K562 (cell line): ENCODE data around the gene PPIH.
A peak's percentile ranks its signal among the peaks of the same experiment; 100 is the strongest.

Source experiments
- E2F3 ChIP-seq: fragments of 250-450 bp; sonication (Bioruptor Pico); IDR thresholded peaks from 2 replicates; pipeline ENCODE4 v1.4.0; 2020; ENCODE audit warnings: mild to moderate bottlenecking
- IFI16 ChIP-seq: fragments of 250-450 bp; sonication (Bioruptor Pico); IDR thresholded peaks from 2 replicates; pipeline ENCODE4 v2.1.2; 2022; ENCODE audit warnings: mild to moderate bottlenecking, inconsistent platforms
- NFIX ChIP-seq: fragments of 250-450 bp; sonication (Bioruptor Pico); IDR thresholded peaks from 2 replicates; pipeline ENCODE4 v1.4.0; 2020; ENCODE audit warnings: low read depth, mild to moderate bottlenecking, moderate library complexity
- POLR2A ChIP-seq: fragments of 450-650 bp; conservative IDR thresholded peaks from 2 replicates; pipeline ENCODE4 v1.6.1; 2016
- TEAD4 ChIP-seq, 2 experiments: sonication (generic) in 1 of 2; formaldehyde crosslinking in 1 of 2; IDR thresholded peaks; 2 replicates each; pipeline versions ENCODE4 v1.6.1 to v1.8.0; 2012 to 2022; ENCODE audit warnings: borderline replicate concordance in 1 of 2, inconsistent platforms in 1 of 2, low read length in 1 of 2, mild to moderate bottlenecking in 1 of 2, missing genetic modification reagents in 1 of 2
- USF1 ChIP-seq: sonication (generic); formaldehyde crosslinking; IDR thresholded peaks from 2 replicates; pipeline ENCODE4 v1.9.0; 2022; ENCODE audit warnings: mild to moderate bottlenecking, missing genetic modification reagents
- ZNF165 ChIP-seq: fragments of 250-450 bp; sonication (Bioruptor Pico); IDR thresholded peaks from 2 replicates; pipeline ENCODE4 v1.4.0; 2020; ENCODE audit warnings: borderline replicate concordance
- ZNF3 ChIP-seq: fragments of 250-450 bp; sonication (Bioruptor Pico); IDR thresholded peaks from 2 replicates; pipeline ENCODE4 v1.5.0; 2021; ENCODE audit warnings: mild to moderate bottlenecking, moderate library complexity

GRCh38 chr1:42686418-42686817, 28.2 kb downstream of the PPIH start:
- TF ChIP-seq ZNF165 (CRISPR knock-in tag) (no peak), E2F3 (CRISPR knock-in tag) (no peak), NFIX (CRISPR knock-in tag) (no peak), ZNF3 (CRISPR knock-in tag) (no peak), POLR2A (no peak), USF1 (CRISPR knock-in tag) (no peak), IFI16 (CRISPR knock-in tag) (no peak), TEAD4 (IDR thresholded peaks at IDR 0.05; ENCODE audit: low read length) (peak; percentile 72), TEAD4 (CRISPR knock-in tag; IDR thresholded peaks at IDR 0.05; ENCODE audit: borderline replicate concordance) (no peak)
